IMR-90 (cell line): Measurements from ENCODE around the gene DAB2. TPM values are rescaled to one million over a fixed set of nuclear protein-coding genes. Genes with fewer than 3 reads are reported as not detected.

Experiments used
- ATAC-seq: fragments of 200-7000 bp; cut with Tn5 transposase; 2 replicates; pipeline ENCODE4 v1.9.1; 2020; ENCODE audit warnings: low read depth, mild to moderate bottlenecking, moderate library complexity
- BruUV-seq: library from RNA; stranded (reverse); fragments of 400-500 nt; replicated peaks from 2 replicates; lab custom pipeline; 2021; lab: Mats Ljungman, UMichigan
- CTCF ChIA-PET: fragments of 300-600 bp; formaldehyde crosslinking; extraction: SDS; loops from one replicate; lab custom pipeline; 2021; ENCODE audit warnings: antibody characterized with exemption; lab: Yijun Ruan, JAX
- POLR2A ChIA-PET: fragments of 300-600 bp; sonication (Branson Sonifier 250); formaldehyde crosslinking; loops from one replicate; lab custom pipeline; 2022; ENCODE audit warnings: antibody characterized with exemption; ENCODE audit not compliant: unreplicated experiment; lab: Charles Lee
- DNase-seq: peaks from one replicate; pipeline ENCODE4 v3.0.0; 2013
- H2AFZ ChIP-seq: replicated peaks from 2 replicates; pipeline ENCODE3; 2013; ENCODE audit warnings: low read length, mild to moderate bottlenecking; ENCODE audit not compliant: poor library complexity
- H2AK5ac ChIP-seq: 2 replicates; pipeline ENCODE4 v1.6.1; 2013; ENCODE audit warnings: low read depth, low read length, inconsistent platforms
- H2AK9ac ChIP-seq: replicated peaks from 2 replicates; pipeline ENCODE3; 2013; ENCODE audit warnings: mild to moderate bottlenecking, low read depth, low read length, moderate library complexity; ENCODE audit not compliant: poor library complexity
- H2BK120ac ChIP-seq: 2 replicates; pipeline ENCODE4 v1.6.1; 2013; ENCODE audit warnings: low read depth, low read length, inconsistent platforms
- H2BK15ac ChIP-seq: 3 replicates; pipeline ENCODE4 v1.6.1; 2013; ENCODE audit warnings: low read depth, low read length, inconsistent platforms
- H2BK20ac ChIP-seq: 2 replicates; pipeline ENCODE4 v1.6.1; 2013; ENCODE audit warnings: low read depth, mild to moderate bottlenecking, inconsistent platforms, low read length, moderate library complexity
- H2BK5ac ChIP-seq: 2 replicates; pipeline ENCODE4 v1.6.1; 2013; ENCODE audit warnings: mild to moderate bottlenecking, low read depth, low read length, inconsistent platforms; ENCODE audit not compliant: poor library complexity, severe bottlenecking
- H3K14ac ChIP-seq: replicated peaks from 2 replicates; pipeline ENCODE4 v1.6.1; 2013; ENCODE audit warnings: low read depth, low read length, inconsistent platforms
- H3K18ac ChIP-seq: 2 replicates; pipeline ENCODE4 v1.6.1; 2013; ENCODE audit warnings: low read depth, low read length, control low read depth
- H3K23ac ChIP-seq: 2 replicates; pipeline ENCODE4 v1.6.1; 2013; ENCODE audit warnings: low read depth, low read length, inconsistent platforms
- H3K27ac ChIP-seq: 2 replicates; pipeline ENCODE4 v1.5.1; 2013; ENCODE audit warnings: mild to moderate bottlenecking, control low read depth, low read length; ENCODE audit not compliant: insufficient read depth
- H3K27me3 ChIP-seq: 2 replicates; pipeline ENCODE4 v1.6.1; 2013; ENCODE audit warnings: low read length; ENCODE audit not compliant: control insufficient read depth, insufficient read depth
- H3K36me3 ChIP-seq: 2 replicates; pipeline ENCODE4 v1.6.1; 2013; ENCODE audit warnings: low read length, mixed read lengths; ENCODE audit not compliant: control insufficient read depth, insufficient read depth
- H3K4ac ChIP-seq: 2 replicates; pipeline ENCODE4 v1.6.1; 2013; ENCODE audit warnings: low read depth, low read length, inconsistent platforms
- H3K4me1 ChIP-seq: 2 replicates; pipeline ENCODE4 v1.6.1; 2013; ENCODE audit warnings: low read length, mixed read lengths; ENCODE audit not compliant: control insufficient read depth, insufficient read depth
- H3K4me2 ChIP-seq: 2 replicates; pipeline ENCODE4 v1.6.1; 2013; ENCODE audit warnings: low read depth, mild to moderate bottlenecking, control low read depth, low read length, moderate library complexity
- H3K4me3 ChIP-seq: 2 replicates; pipeline ENCODE4 v1.5.1; 2013; ENCODE audit warnings: low read depth, mild to moderate bottlenecking, control low read depth, low read length, moderate library complexity; ENCODE audit not compliant: insufficient read depth
- H3K56ac ChIP-seq: 2 replicates; pipeline ENCODE4 v1.6.1; 2013; ENCODE audit warnings: low read length, inconsistent platforms; ENCODE audit not compliant: insufficient read depth; ENCODE audit errors: extremely low read depth
- H3K79me1 ChIP-seq, 2 experiments: 2 replicates each; pipeline ENCODE4 v1.6.1; 2013; ENCODE audit warnings: low read length in 2 of 2, inconsistent platforms in 1 of 2, low read depth in 1 of 2
- H3K9ac ChIP-seq: 2 replicates; pipeline ENCODE4 v1.6.1; 2013; ENCODE audit warnings: low read depth, low read length, control low read depth
- H3K9me1 ChIP-seq: 2 replicates; pipeline ENCODE4 v1.6.1; 2013; ENCODE audit warnings: low read length, inconsistent platforms; ENCODE audit not compliant: insufficient read depth
- H3K9me3 ChIP-seq: 2 replicates; pipeline ENCODE4 v1.6.1; 2013; ENCODE audit warnings: low read length; ENCODE audit not compliant: control insufficient read depth, insufficient read depth
- H4K20me1 ChIP-seq: 2 replicates; pipeline ENCODE4 v1.6.1; 2013; ENCODE audit warnings: low read length, inconsistent platforms; ENCODE audit not compliant: insufficient read depth
- H4K5ac ChIP-seq: 2 replicates; pipeline ENCODE4 v1.6.1; 2013; ENCODE audit warnings: mild to moderate bottlenecking, low read depth, low read length, control low read depth
- H4K8ac ChIP-seq, 2 experiments: 2 replicates each; pipeline ENCODE4 v1.6.1; 2013; ENCODE audit warnings: low read depth in 2 of 2, low read length in 2 of 2, control low read depth in 1 of 2, inconsistent platforms in 1 of 2
- H4K91ac ChIP-seq: 2 replicates; pipeline ENCODE4 v1.6.1; 2013; ENCODE audit warnings: low read depth, low read length, inconsistent platforms; ENCODE audit not compliant: insufficient read depth
- BHLHE40 ChIP-seq: fragments of 150-350 bp; IDR thresholded peaks from 2 replicates; pipeline ENCODE4 v1.6.1; 2016; ENCODE audit warnings: mild to moderate bottlenecking, low read depth, low read length
- CEBPB ChIP-seq: IDR thresholded peaks from 2 replicates; pipeline ENCODE4 v1.6.1; 2012; ENCODE audit warnings: low read depth, low read length, improper control_type of control experiment
- CHD1 ChIP-seq: IDR thresholded peaks from 2 replicates; pipeline ENCODE4 v1.6.1; 2012; ENCODE audit warnings: low read depth, low read length, improper control_type of control experiment
- FOS ChIP-seq: fragments of 150-350 bp; IDR thresholded peaks from 2 replicates; pipeline ENCODE4 v1.6.1; 2016; ENCODE audit warnings: low read depth, low read length
- MAFK ChIP-seq: IDR thresholded peaks from 2 replicates; pipeline ENCODE4 v1.6.1; 2012; ENCODE audit warnings: low read depth, low read length, improper control_type of control experiment
- NFE2L2 ChIP-seq: fragments of 150-350 bp; IDR thresholded peaks from 2 replicates; pipeline ENCODE4 v1.6.1; 2016; ENCODE audit warnings: low read depth, mild to moderate bottlenecking, low read length
- POLR2A ChIP-seq: IDR thresholded peaks from 2 replicates; pipeline ENCODE4 v1.6.1; 2012; ENCODE audit warnings: mild to moderate bottlenecking, low read depth, low read length
- RCOR1 ChIP-seq: IDR thresholded peaks from 2 replicates; pipeline ENCODE4 v1.6.1; 2012; ENCODE audit warnings: mild to moderate bottlenecking, low read length, improper control_type of control experiment; ENCODE audit not compliant: insufficient replicate concordance
- RFX5 ChIP-seq: IDR thresholded peaks from 2 replicates; pipeline ENCODE4 v1.8.0; 2012; ENCODE audit warnings: low read depth, mild to moderate bottlenecking, low read length, moderate library complexity
- SMC3 ChIP-seq: fragments of 150-350 bp; IDR thresholded peaks from 2 replicates; pipeline ENCODE4 v1.6.1; 2016; ENCODE audit warnings: low read depth, mild to moderate bottlenecking, antibody characterized with exemption, low read length, moderate library complexity
- WGBS, 2 experiments: methylation state at CpG; one replicate each; pipeline versions ENCODE4 v1.1.5 to v1.1.7; 2013; ENCODE audit warnings: missing lambda C conversion rate in 2 of 2; ENCODE audit not compliant: insufficient read length in 1 of 2; ENCODE audit errors: extremely low coverage in 2 of 2; 5-methylcytosine and 5-hydroxymethylcytosine counted together
- dilution Hi-C: fragments of 300-500 bp; cut with HindIII; formaldehyde crosslinking; loops from one replicate; pipeline ENCODE4 v1.14.3; 2018; ENCODE audit warnings: low sequenced_read_pairs; ENCODE audit not compliant: unreplicated experiment
- in situ Hi-C: fragments of 300-500 bp; cut with MboI; formaldehyde crosslinking; loops from 3 replicates; pipeline ENCODE4 v1.14.3; 2019; ENCODE audit warnings: low sequenced_read_pairs, inconsistent platforms, mixed read lengths
- intact Hi-C: fragments of 100-400 bp; cut with micrococcal nuclease; formaldehyde crosslinking; loops from 2 replicates; pipeline ENCODE4 v1.10.0; 2022
- polyA plus RNA-seq, 3 experiments: library from polyadenylated mRNA; depleted of rRNA; stranded (reverse); fragments of >200 nt; gene quantifications; 2 replicates each; pipeline ENCODE4 v1.2.3, GENCODE V29; 2012; ENCODE audit warnings: low replicate concordance in 1 of 3
- total RNA-seq: library from RNA; depleted of rRNA; stranded (reverse); fragments of >200 nt; gene quantifications from 2 replicates; pipeline ENCODE4 v1.2.3, GENCODE V29; 2012
- TF ChIP-seq, protein P1 (sequence below): fragments of 150-350 bp; IDR thresholded peaks from 2 replicates; pipeline ENCODE4 v1.6.1; 2017; ENCODE audit warnings: mild to moderate bottlenecking, antibody characterized with exemption, low read length, low read depth

The DAB2 gene
- total and polyA plus RNA-seq, 2 of the 4 experiments (the other 2 are of a cell fraction) = 50.0 to 101 TPM

DNA sequence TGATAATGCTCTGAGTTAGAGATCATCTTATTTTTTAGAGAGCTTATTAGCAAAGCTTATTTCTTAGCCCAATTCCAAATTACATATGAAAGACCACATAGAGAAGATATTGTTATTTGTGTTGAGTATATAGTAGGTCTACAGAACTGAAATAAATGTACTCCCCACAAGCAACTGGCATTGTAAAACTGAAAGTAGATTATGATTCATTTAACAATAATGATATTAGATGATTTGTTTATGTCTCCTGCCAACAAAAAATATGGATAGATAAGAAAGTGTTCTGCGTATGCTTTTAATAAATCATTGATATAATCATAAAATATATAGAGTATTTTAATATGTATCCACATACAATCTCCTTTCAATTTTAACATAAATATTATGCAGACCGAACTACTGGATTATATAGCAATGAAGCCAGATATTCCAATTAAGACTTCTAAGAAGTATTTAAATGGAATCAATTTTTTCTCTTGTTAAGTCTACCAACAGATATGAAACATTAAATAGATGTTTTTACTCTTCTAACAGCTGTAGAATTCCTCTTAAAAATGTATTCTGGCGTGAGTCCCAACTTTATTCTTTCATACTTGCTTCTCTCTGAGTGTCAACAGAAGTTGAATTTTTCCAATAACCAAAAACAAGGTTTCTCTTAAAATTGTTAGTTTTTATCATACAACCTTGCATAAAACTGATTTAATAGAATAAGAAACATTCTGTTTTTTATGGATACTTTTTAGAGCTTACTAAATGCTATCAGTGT lies 15.6 kb upstream of the DAB2 start:
- H2BK15ac ChIP-seq = no peak overlapping the region
- no peak overlapping the region; a peak in 1 of 4 replicates for H4K8ac ChIP-seq
- no peak overlapping the region for H3K4me3 ChIP-seq
- H3K9ac ChIP-seq = no peak overlapping the region
- CTCF ChIA-PET = interaction anchor here (1.0 to 1.5 kb wide), 2 partner anchors 13 to 50 kb away, joined by 3 read pairs; no protein-coding TSS in a partner anchor
- no peak overlapping the region for H2AK9ac ChIP-seq
- in situ Hi-C loops (no loop called here), dilution Hi-C loops (no loop called here), intact Hi-C loops (no loop called here)
- no peak overlapping the region for H4K5ac ChIP-seq
- no peaks in the 10 kb centered on the region for H4K20me1 ChIP-seq
- H3K4me1 ChIP-seq = no peaks in the 10 kb centered on the region
- H3K79me1 ChIP-seq = no peaks in the 10 kb centered on the region
- no peak overlapping the region for H2BK20ac ChIP-seq
- H2AK5ac ChIP-seq = no peak overlapping the region
- H4K91ac ChIP-seq = no peak overlapping the region
- H3K9me3 ChIP-seq = no peaks in the 10 kb centered on the region
- H3K9me1 ChIP-seq = no peaks in the 10 kb centered on the region
- peak overlapping the region; percentile 21; the same call in 1 of the 2 replicates for H3K4me2 ChIP-seq
- DNase-seq = no peak
- POLR2A ChIA-PET = interaction anchor here (1.0 kb wide), 1 partner anchor 13 kb away, joined by 3 read pairs; no protein-coding TSS in a partner anchor
- no peak for ATAC-seq
- no peak overlapping the region for H3K18ac ChIP-seq
- H3K56ac ChIP-seq = no peak overlapping the region
- H3K14ac ChIP-seq = no peak overlapping the region
- H2AFZ ChIP-seq = no peak overlapping the region
- no peak overlapping the region for H3K4ac ChIP-seq
- H3K27me3 ChIP-seq = no peaks in the 10 kb centered on the region
- BruUV-seq = no TSS peak
- no peaks in the 10 kb centered on the region for H3K36me3 ChIP-seq
- H3K23ac ChIP-seq = no peak overlapping the region
- TF ChIP-seq RFX5 (no peak), CEBPB (no peak), BHLHE40 (no peak), SMC3 (no peak), RCOR1 (no peak), MAFK (no peak), POLR2A (no peak), FOS (no peak), NFE2L2 (no peak), CHD1 (no peak)
- TF ChIP-seq, protein P1, sequence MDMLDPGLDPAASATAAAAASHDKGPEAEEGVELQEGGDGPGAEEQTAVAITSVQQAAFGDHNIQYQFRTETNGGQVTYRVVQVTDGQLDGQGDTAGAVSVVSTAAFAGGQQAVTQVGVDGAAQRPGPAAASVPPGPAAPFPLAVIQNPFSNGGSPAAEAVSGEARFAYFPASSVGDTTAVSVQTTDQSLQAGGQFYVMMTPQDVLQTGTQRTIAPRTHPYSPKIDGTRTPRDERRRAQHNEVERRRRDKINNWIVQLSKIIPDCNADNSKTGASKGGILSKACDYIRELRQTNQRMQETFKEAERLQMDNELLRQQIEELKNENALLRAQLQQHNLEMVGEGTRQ = no peak
- peak overlapping the region; percentile 3 for H2BK5ac ChIP-seq
- no peak overlapping the region for H3K27ac ChIP-seq
- no CpG with 5 or more reads among the region's 3 CpGs for WGBS, 2 experiments
- no peak overlapping the region for H2BK120ac ChIP-seq
